Uterus (tissue), 4 donors: Measurements from ENCODE around the gene FLT1. TPM values are rescaled to one million over a fixed set of nuclear protein-coding genes. Genes with fewer than 3 reads are reported as not detected.

ENCODE experiments used
- DNase-seq, 2 donors: peaks; one replicate each; pipeline ENCODE4 v3.0.0-alpha.2; 2019 to 2020
- H3K27ac ChIP-seq, 2 donors: fragments of 200-600 bp; sonication (generic); 1 replicate in 1 of 2; 2 replicates in 1 of 2; pipeline ENCODE4 v1.5.1; 2016 to 2018
- H3K27me3 ChIP-seq, 2 donors: fragments of 200-600 bp; sonication (generic); one replicate each; pipeline ENCODE4 v1.5.1; 2018 to 2019; ENCODE audit warnings: control low read depth in 1 of 2
- H3K36me3 ChIP-seq, 2 donors: fragments of 200-600 bp; sonication (generic); one replicate each; pipeline ENCODE4 v1.5.1; 2019; ENCODE audit warnings: control low read depth in 1 of 2
- H3K4me1 ChIP-seq, 2 donors: fragments of 200-600 bp; sonication (generic); one replicate each; pipeline ENCODE4 v1.5.1; 2018 to 2019; ENCODE audit warnings: control low read depth in 1 of 2
- H3K4me3 ChIP-seq, 2 donors: fragments of 200-600 bp; sonication (generic); 1 replicate in 1 of 2; 2 replicates in 1 of 2; pipeline ENCODE4 v1.5.1; 2018 to 2019; ENCODE audit warnings: mild to moderate bottlenecking in 1 of 2
- H3K9me3 ChIP-seq, 2 donors: fragments of 200-600 bp; sonication (generic); one replicate each; pipeline ENCODE4 v1.5.1; 2019; ENCODE audit warnings: control low read depth in 1 of 2
- CTCF ChIP-seq, 4 experiments: fragments of 200-600 bp in 2 of 4; fragments of 450-650 bp in 2 of 4; sonication (generic) in 2 of 4; IDR thresholded peaks; one replicate each; pipeline ENCODE4 v1.5.1; 2016 to 2019; ENCODE audit warnings: antibody characterized with exemption in 4 of 4, mild to moderate bottlenecking in 2 of 4, moderate library complexity in 1 of 4
- POLR2A ChIP-seq, 2 donors: fragments of 450-650 bp; IDR thresholded peaks; one replicate each; pipeline ENCODE4 v1.6.1; 2016; ENCODE audit warnings: antibody characterized with exemption in 2 of 2, mild to moderate bottlenecking in 1 of 2, moderate library complexity in 1 of 2
- intact Hi-C: fragments of 100-400 bp; cut with DNase I; formaldehyde crosslinking; loops from one replicate; pipeline ENCODE4 v1.15.1; 2023; ENCODE audit warnings: low total_unique reads
- total RNA-seq, 4 donors: library from RNA; depleted of rRNA in 3 of 4; stranded (reverse); fragments of >200 nt in 3 of 4; gene quantifications; one replicate each; pipeline versions ENCODE4 v1.1.0 to v1.2.4, GENCODE V29; 2014 to 2023
- donor health status: DM: yes; HTN: yes; CAD: no.

The FLT1 gene
- total RNA-seq, 4 donors from 2014 or later = 53.2 to 95.3 (median 62.0) TPM

GRCh38 chr13:28458051-28458450 is 36.9 kb downstream of the FLT1 start:
- DNase-seq = no peak
- H3K27ac ChIP-seq = no peak overlapping the region
- H3K4me1 ChIP-seq = no peaks in the 10 kb centered on the region
- H3K4me3 ChIP-seq = no peak overlapping the region
- no peaks in the 10 kb centered on the region for H3K36me3 ChIP-seq
- no peaks in the 10 kb centered on the region for H3K27me3 ChIP-seq
- no peaks in the 10 kb centered on the region for H3K9me3 ChIP-seq
- intact Hi-C loops = no loop called here
- TF ChIP-seq POLR2A (IDR thresholded peaks at IDR 0.05) (no peak), CTCF (IDR thresholded peaks at IDR 0.05) (no peak)

DNA sequence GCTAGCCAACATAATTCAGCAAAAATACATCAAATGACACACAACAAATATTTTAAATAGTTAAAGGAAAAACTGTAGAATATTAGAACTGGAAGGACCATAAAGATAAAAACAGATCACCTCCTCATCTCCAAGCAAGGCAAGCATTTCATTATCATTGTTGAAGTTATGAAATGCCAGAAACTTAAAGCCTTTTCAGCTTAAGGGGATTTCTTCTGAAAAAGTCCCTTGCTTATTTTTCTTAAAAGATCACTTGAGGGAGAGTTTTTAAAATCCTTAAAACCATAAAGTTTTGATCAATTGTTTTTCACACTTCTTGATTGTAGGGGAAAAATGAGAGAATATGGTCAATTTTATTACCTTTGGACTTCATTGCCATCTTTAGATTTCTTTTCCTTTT is 37.4 kb downstream of the FLT1 start:
- no peak overlapping the region for H3K27ac ChIP-seq
- no peaks in the 10 kb centered on the region for H3K4me1 ChIP-seq
- H3K27me3 ChIP-seq = no peaks in the 10 kb centered on the region
- H3K9me3 ChIP-seq = no peaks in the 10 kb centered on the region
- H3K36me3 ChIP-seq = no peaks in the 10 kb centered on the region
- DNase-seq = no peak
- intact Hi-C loops = no loop called here
- TF ChIP-seq POLR2A (IDR thresholded peaks at IDR 0.05) (no peak), CTCF (IDR thresholded peaks at IDR 0.05) (no peak)
- no peak overlapping the region for H3K4me3 ChIP-seq

DNA sequence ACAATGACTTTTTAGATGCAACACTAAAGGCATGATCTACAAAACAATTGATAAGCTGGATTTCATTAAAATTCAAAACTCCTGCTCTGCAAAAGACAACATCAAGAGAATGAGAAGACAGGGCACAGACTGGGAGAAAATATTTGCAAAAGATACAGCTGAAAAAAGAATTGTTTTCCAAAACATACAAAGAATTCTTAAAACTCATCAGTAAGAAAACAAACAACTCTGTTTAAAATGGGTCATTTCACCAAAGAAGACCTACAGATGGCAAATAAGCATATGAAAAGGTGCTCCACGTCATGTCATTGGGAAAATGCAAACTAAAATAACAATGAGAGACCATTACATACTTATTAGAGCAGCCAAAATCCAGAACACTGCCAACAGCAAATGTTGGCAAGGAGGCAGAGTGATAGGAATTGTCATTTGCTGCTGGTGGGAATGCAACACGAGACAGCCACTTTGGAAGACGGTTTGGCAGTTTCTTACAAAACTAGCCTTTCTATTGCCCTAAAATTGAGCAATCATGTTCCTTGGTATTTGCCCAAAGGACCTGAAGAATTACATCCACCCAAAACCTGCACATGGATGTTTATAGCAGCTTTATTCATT is 39.2 kb downstream of the FLT1 start:
- intact Hi-C loops = no loop called here

DNA sequence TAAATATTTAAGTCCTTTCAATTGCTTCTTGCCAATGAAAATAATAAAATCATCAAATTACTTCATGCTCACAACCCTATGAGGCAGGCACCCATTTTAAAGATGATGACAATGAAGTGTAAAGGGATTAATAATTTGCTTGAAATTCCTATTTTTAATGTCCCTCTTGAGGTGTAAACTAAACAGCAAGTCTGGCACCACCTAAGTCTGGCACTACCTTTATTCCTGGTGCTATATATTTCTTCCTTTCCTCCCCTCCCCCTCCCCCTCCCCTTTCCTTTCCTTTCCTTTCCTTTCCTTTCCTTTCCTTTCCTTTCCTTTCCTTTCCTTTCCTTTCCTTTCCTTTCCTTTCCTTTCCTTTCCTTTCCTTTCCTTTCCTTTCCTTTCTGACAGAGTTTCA is 42.2 kb downstream of the FLT1 start:
- intact Hi-C loops = no loop called here
- Histone ChIP-seq H3K27ac (no peak overlapping the region), H3K9me3 (no peaks in the 10 kb centered on the region), H3K36me3 (no peaks in the 10 kb centered on the region), H3K27me3 (no peaks in the 10 kb centered on the region), H3K4me3 (no peak overlapping the region), H3K4me1 (no peaks in the 10 kb centered on the region)
- no peak for TF ChIP-seq CTCF (IDR thresholded peaks at IDR 0.05)
- no peak for TF ChIP-seq POLR2A (IDR thresholded peaks at IDR 0.05)
- no peak for DNase-seq

More for the DNA sequence above, 39.2 kb downstream of the FLT1 start:
- Histone ChIP-seq H3K27me3 (no peaks in the 10 kb centered on the region), H3K27ac (no peak overlapping the region), H3K9me3 (no peaks in the 10 kb centered on the region), H3K4me1 (no peaks in the 10 kb centered on the region), H3K36me3 (no peaks in the 10 kb centered on the region), H3K4me3 (no peak overlapping the region)
- TF ChIP-seq POLR2A (IDR thresholded peaks at IDR 0.05) (no peak), CTCF (IDR thresholded peaks at IDR 0.05) (no peak)
- DNase-seq = no peak

GRCh38 chr13:28451482-28452217 is 43.3 kb downstream of the FLT1 start:
- TF ChIP-seq CTCF (IDR thresholded peaks at IDR 0.05) (no peak), POLR2A (IDR thresholded peaks at IDR 0.05) (no peak)
- no peaks in the 10 kb centered on the region for H3K9me3 ChIP-seq
- H3K27me3 ChIP-seq = no peaks in the 10 kb centered on the region
- no peaks in the 10 kb centered on the region for H3K36me3 ChIP-seq
- H3K4me3 ChIP-seq = no peak overlapping the region
- intact Hi-C loops = no loop called here
- H3K4me1 ChIP-seq = no peaks in the 10 kb centered on the region
- DNase-seq = no peak
- no peak overlapping the region for H3K27ac ChIP-seq
